Islet precursor cell (in vitro differentiated cells): Measurements from ENCODE around the gene TEX44.
A peak's percentile ranks its signal among the peaks of the same experiment; 100 is the strongest.

Source experiments
- DNase-seq: peaks from one replicate; pipeline ENCODE4 v3.0.0-alpha.2; 2018

Gene TEX44

DNA sequence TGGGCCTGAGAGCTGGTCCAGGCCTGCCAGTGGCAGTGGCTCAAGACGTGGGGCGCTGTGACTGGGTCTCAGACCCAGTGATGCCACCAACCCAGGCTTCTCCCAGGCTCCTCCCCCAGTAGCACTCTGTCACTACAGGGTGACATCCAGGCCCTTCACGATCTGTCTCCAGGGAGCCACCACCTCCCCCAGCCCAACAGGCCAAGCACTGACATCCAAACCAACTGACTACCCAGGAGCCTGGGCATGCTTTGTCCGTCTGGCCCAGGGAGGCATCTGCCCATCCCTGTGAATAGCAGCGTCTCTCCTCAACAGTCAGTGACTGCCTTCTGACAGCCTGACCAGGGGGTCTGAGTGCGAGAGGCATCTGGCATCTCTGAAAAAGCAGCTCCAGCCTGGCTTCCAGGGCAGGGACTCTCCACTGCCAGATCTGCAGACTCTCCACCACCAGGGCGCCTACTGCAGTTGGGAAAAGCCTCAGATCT is 13.0 kb downstream of the TEX44 start:
- DNase-seq: no peak

DNA sequence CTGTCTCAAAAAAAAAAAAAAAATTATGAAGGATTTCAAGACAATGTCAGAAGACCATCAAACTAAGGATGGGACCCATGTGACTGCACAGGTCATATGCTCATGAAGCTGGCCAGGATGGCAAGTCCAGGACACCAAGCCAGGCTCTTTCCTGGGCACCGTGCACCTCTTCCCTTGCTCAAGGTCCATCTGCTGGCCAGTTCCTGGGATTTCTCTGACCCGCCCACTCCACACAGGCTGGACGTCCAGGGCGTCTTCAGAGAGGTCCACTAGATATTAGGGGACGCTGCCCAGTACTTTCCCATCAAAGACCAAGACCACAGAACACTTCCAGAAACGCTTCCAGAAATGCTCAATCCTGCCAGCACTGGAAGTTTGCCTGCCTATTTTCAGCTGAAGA is 14.3 kb downstream of the TEX44 start:
- no peak for DNase-seq

DNA sequence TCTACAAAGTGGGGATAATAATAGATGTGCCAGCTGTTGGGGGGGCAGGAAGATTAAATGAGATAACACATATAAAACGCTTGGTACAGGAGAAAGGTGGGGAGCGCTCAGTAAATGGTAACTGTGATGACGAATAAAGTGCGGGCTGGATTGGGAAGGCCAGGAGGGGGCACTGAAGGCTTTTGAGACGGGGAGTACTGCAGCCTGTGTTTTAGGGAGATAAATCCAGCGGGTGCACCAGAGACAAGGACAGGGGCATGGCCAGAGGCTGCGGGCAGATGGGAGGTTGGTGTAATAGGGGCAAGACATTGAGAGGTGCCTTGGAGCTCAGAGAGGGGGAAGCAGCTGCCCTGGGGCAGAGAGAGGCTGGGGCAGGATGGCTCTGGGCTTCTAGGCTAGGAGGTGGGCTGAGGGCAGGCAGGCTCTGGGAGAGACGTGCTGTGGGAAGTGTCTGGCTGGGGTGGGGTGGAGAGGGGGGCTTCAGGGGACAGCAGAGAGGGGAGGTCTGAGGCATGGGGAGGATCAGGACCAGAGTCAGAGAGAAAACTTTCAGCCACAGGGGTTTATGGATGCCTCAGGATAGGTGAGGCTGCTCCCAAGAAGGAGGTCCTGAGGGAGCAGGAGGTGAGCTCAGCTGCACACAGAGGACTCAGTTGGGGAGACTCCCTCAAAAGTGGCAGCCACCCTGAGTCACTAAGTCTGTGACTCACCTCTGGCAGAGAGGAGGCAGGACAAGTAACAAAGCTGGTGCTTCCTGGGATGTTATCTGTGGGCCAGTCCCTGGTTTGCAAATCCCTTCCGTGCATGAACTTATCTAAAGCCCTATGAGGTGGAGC is 18.8 kb downstream of the TEX44 start:
- DNase-seq: peak; percentile 95

DNA sequence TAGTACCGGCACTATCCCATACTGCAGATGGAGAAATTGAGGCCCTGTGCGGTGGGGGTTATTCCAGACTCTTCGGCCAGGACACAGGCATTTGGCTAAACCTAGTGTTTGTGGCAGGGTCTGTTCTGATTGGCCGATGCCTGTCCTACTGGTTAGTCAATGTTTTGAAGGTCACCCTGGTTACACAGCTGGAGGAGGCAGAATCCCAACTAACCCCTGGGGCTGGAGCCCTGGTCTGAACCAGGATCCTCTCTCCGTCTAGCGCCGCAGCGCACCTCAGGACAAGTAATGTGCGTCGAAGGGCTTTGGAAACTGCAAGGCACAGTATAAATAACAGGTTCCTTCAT is 19.4 kb downstream of the TEX44 start:
- peak; percentile 95 for DNase-seq

DNA sequence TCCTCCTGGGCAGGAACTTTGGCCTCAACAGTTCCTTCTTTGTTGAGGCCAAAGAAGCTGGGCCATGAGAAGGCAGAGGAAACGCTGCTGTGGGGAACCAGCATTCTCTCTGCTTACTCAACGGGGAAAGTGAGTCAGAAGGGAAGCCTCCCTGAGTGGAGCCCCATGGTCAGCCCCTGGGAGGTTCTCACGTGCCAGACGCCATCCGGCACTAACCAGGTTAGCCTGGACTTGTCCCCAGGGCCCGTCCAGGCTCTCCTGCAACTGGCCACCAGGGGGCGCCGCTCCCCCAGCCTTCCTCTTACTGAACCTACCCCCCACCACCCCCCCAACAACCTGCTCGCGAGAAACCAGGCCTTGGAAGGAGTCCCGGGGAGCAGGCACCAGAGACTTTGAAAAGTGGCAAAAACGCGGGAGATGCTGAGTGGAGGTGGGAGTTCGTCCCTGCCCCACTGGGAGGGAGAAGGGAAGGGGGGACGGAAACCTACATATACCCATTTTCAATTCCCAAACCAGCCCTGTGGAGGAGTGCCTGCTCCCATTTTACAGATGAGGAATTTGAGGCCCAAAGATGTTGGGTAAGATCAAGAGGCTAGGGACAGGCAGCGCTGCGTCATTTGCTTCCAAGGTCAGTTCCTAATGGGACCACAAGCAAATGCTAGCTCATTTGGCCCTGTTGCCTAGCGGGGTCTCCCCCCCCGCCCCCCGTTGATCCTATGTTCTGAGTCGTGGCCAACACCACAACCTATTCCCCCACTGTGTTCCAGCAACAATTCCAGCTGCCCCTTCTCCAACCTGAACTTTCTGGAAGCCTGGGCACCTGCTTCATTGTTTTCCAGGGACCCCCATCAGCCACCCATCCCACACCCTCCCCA is 20.0 kb downstream of the TEX44 start:
- peak; percentile 95 for DNase-seq

DNA sequence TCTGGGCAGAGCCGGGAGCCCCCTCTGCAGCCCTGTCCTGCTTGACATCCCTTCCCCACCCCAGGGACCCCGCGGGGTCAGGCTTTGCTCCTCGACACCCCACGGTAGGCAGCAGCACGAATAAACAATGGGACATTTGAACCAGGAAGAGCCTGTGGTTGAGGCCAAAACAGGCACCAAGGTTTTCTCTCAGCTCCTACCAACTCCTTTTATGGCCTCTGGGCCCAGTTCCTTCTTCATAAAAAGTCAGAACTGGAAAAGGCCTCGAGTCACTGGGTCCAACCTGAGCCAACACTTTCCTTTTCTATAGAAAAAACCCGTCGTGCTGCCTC is 20.6 kb downstream of the TEX44 start:
- DNase-seq: peak; percentile 72

DNA sequence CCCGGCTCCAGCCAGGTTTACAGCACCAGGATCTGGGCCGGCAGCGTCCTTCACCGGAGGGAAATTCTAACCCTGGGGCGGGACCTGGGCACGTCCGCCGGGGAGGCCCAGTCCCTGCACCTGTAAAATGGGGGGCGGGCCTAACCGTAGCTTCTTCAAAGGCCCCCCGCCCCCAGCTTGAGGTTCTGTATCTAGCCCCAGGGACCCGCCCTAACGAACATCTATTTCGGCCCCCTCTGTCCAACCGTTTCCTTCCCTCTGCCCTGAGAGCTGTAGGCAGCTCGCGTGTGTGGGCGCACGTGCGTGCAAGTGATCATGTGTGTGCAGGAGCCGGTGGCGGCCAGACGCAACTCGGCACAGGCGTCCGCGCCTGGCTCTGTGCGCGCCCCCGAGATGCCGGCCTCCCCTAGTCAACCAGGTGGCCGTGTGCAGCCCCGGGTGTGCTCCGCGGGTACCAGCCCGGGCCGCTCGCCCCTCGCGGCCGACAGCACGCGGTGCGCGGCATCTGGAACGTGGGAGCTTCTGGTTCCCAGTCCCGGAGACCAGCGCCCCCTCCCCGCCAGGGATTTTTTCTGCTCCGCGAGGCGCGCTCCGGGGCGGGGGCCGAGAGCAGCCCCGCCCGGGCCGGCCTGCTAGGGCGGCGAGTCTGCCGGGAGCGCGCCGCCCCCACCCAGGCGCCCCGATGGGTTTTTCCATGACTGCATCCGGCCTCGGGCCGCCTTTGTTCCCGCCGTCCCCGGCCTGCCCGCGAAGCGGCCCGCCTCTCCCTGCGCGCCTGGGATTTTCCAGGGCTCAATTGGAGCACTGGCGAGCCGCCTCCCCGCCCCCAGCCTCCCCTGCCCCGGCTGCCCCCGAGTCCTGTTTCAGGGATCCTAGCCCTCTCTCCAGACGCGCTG is 21.2 kb downstream of the TEX44 start:
- peak; percentile 98 for DNase-seq

DNA sequence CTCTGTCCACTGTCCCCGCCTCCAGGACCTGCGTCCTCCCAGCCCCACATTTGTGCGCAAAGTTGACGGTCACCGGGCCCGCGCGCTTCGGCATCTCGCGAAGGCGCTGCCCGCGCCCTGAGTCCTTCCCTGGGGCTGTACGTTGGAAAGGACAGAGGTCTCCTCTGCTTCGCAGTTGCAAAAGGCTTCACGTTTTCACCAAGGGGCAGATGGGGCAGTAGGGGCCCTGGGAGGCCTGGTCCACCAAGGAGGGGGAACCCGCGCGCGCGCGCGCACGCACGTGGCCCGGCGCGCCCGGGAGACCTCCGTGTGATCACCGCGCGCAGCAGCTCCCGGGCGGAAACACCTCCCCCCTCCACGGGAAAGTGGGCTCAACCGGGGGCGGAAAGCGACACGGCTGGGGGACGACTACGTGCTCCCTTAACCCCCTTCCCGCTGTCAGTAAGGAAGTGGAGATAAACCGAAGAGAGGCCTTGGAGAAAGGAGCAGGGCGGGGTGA is 21.9 kb downstream of the TEX44 start:
- no peak for DNase-seq

DNA sequence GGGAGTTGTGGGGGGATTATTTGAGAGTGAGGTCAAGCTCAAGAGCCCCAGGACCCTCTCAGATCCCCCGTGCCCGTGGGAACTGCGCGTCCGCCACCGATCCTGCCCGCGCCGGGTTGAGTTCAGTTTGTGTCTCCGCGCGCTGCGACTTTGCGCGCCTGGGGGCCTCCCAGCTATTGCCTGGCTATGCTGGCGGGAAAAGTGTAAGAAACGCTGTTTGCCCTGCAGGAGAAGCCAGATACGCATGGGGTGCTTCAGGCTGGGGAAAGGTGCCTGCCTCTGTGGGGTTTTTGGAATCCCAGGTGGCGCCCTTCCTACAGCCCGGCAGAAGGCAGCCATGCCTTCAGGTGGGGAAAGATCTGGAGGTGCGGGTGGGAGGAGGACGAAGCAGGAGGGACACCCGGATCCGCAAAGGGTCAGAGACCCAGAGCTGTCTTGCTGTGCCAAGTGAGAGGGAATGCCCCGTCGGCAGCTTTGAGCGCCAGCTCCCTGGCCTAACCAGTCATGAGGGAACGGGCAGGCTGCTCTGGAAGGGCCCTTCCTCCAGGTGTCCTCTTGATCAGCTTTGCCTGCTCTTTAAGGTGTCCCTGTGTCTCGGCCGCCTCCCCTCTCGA is 22.5 kb downstream of the TEX44 start:
- no peak for DNase-seq

DNA sequence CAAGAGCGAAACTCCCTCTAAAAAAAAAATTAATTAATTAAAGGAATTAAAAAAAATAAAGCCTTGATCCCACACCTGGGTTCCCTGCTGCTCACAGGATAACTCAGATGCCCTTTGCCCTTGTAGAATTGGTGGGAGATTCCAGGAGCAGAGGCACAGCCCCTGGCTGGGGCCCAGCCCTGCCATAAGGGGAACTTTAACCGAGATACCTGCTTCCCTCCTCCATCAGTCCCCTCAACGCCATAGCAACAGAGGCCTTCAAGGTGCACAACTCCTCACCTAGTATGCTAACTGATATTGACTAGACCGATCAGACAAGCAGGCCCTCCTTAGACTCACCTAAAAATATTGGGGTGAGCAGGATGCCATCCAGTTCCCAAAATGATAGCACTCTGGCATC is 23.6 kb downstream of the TEX44 start:
- no peak for DNase-seq

DNA sequence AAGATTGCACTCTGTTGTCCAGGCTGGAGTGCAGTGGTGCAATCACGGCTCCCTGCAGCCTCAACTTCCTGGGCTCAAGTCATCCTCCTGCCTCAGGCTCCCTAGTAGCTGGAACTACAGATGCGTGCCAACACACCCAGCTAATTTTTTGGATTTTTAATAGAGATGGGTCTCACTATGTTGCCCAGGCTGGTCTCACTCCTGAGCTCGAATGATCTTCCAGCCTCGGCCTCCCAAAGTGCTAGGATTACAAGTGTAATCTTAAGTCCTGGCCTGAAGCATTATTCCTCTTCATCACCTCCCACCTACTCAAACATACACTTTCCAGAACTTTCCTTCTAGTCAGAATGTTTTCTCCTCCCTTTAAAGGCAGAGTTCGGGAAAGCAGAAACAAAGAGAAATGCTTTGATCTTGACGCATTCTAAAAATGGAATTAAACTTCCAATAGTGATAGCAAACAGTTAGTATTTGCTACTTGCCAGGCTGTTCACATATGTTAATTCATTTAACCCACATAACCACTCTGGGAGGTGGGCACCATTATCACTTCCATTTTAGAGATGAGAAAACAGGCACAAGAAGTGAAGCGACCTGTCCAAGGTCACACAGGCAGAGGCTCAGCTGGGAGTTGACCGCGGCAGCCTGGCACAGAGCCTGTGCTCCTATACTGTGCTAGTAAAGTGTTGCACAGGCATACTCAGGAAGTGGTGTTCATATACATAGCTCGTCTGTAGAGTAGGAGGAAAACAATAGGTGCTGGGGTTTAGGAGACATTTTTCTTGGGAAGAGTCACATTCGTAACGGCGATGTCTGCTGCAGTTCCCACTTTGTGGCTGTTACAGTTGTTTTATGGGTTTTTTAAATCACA is 24.6 kb downstream of the TEX44 start:
- DNase-seq: no peak

DNA sequence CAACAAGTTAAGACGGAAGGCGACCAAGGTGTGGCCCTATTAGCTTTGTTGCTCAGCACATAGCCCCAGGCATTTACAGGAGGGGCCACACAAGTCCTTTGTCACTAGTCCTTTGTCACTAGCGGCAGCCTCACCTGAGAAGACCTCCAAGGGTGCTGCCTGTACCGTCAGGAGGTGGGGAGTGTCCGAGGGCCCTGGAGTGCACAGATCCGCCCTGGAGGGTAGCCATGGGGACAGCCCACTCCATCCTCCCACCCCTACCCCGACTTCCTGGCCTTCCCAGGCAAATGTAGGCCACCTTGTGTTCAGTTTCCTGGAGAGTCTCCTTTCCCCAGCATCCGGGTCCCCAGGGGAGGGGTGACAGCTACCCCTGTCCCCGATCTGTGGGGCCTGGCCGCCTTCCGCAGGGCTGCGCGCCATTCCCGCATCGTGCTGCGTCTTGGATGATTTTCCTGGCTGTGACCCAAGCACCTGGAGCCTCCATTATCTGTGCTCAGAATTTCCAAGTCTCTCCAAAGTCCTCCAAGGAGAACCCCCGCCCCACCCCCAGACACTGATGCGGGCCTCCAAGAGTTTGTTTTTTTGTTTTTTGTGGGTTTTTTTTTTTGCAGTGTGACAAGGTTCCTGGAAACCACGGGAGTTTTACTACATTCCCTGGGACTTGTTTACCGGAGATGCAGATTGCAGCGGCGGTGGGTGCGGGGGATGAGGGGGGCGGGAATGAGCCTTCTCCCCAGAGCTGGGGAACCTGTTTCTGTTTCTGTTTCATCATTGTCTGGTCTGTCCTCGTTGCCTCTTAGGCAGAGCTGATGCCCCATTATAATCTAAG is 28.6 kb downstream of the TEX44 start:
- DNase-seq: peak; percentile 86

DNA sequence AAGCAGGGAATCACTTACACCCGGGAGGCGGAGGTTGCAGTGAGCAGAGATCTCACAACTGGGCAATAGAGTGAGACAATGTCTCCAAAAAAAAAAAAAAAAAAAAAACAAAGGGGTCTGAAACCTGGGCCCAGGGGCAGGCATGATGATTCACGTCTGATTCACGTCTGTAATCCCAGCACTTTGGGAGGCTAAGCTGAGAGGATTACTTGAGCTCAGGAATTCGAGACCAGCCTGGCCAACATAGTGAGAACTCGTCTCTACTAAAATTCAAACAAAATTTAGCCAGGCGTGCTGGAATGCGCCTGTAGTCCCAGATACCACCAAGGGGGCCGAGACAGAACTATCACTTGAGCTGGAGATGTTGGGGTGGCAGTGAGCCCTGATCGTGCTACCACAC is 30.3 kb downstream of the TEX44 start:
- DNase-seq: no peak

DNA sequence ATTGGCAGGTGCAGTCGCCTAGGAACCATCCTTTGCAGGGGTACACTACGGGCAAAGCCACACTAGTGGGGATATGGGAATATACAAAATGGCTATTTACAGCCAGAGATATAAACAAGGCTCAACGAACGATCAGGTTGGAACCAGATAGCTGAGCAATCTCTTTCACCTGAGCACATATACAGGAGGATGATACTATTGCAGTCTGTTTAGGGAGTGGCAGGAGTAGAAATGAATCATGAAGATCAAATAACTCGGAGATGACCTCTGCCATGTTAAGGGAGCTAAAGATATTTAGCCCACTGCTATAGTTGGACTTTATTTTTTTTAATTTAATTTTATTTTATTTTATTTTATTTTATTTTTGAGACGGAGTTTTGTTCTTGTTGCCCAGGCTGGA is 33.8 kb downstream of the TEX44 start:
- no peak for DNase-seq

DNA sequence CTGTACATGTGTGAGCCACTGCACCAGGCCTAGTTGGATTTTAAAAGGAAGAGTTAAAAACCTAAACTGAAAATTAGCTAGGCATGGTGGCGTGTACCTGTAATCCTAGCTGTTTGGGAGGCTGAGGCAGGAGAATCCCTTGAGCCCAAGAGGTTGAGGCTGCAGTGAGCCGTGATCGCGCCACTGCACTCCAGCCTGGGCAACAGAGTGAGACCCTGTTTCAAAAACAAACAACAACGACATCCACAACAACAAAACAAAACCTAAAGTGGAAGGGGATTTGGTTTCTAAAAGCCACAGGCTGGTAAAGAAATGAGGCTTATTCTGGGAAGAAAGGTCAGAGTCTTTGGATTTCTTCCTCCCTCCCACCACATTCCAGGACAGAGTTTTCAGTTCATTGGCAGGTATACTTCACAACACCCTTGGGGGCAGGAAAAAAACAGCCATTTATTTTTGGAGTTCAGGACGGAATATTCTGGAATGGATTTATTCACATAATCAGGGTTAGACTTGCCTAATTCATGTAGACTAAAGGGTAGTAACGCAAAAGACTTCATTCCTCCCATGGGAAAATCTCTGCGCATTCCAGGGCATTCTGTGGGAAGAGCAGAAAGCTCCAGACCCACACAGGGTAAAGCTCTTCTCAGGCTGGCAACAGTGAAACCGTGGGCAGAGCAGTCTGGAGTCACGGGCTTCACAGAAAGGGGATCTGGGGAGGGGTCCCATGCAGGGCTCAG is 34.9 kb downstream of the TEX44 start:
- DNase-seq: no peak

DNA sequence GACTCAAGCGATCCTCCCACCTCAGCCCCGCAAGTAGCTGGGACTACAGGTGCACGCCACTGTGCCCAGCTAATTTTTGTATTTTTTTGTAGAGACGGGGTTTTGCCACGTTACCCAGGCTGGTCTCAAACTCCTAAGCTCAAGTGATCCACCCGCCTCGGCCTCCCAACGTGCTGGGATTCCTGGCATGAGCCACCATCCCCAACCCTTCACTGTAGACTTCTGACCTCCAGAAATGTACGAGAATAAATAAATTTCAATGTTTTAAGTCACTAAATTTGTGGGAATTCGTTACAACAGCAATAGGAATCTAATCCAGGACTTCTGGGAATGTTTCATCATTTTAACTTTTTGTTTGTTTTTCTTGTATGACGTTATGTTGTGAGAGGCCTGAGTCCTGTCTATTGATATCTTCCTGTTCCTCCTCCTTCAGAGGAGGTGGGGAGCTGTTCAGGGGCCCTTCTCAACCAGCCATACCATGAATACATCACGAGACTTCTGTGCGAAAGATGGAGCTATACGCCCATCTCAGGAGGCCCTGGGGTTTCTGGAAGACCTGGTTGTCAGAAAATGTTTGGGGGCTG is 40.0 kb downstream of the TEX44 start:
- no peak for DNase-seq

DNA sequence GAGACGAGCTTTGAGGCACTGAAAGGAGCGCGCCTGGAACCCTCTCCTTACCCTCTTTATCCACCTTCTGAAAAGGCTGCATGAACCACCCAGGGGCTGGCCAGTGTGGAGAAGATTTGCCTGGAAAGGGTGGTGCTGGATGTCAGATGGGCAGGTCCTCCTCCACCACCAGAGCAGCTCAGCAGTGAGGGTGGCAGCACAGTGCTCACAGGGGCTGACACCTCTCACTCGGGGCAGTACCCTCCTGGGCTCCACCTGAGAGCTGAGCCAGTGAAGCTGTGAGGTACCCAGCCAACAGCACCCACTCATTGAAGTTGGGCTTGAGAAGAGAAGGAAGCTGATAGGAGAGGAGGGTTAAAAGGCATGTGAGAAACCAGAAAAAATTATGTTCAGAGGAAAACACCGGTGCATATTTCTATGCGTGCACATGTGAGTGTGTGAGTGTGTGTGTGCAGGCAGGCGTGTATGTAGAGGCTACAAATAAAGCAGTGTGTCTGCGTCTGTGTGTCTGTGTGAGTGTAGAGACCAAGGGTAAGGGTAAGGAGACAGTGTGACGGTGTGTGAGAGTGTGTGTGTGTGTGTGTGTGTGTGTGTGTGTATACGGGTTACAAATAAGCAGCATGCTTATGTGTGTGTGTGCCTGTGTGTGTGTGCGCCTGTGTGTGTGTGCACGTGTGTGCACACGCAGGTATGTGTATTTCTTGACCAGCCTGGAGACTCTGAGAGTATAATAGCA is 40.7 kb downstream of the TEX44 start:
- DNase-seq: no peak

DNA sequence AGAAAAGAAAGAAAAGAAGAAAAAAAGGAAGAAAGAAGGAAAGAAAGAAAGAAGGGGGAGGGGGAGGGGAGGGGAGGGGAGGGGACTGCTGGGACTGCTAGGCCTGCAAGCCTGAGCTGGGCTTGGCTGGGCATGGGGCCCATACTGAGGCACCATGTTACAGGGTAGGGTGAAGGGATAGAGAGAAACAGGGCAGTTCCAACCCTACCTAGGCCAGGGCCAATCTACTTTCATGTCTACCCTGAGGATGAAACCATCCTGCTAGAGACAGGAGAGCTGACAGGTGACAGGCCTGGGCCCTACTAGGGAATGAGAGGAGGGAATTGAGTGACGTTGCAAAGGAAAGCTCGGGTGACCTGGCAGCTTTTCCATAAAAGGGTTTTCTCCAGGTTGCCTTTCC is 41.7 kb downstream of the TEX44 start:
- DNase-seq: no peak
